Measurements from ENCODE around the gene GCGR. TPM values are rescaled to one million over a fixed set of nuclear protein-coding genes. Genes with fewer than 3 reads are reported as not detected.

Gene GCGR
- total and polyA plus RNA-seq, 3 experiments from 2014 or later: not detected

- Histone ChIP-seq H3K27me3 (ENCODE audit: insufficient read depth, low read length, poor library complexity, severe bottlenecking) (no peaks in the 10 kb centered on the region), H3K9me3 (ENCODE audit: low read length) (no peaks in the 10 kb centered on the region), H3K4me1 (ENCODE audit: insufficient read depth, low read length) (no peaks in the 10 kb centered on the region), H3K27ac (ENCODE audit: low read depth, low read length) (no peak overlapping the region), H3K4me3 (ENCODE audit: low read length) (no peak overlapping the region), H3K36me3 (ENCODE audit: insufficient read depth, low read length) (peaks cover 39% of the 10 kb centered on the region)
- POLR2A ChIA-PET: no interaction called here
- peaks cover 0 to 3% of the 10 kb centered on the region in 2 donors for H3K27me3 Mint-ChIP-seq
- DNase-seq: no peak
- H3K9me3 Mint-ChIP-seq: no peaks in the 10 kb centered on the region
- H3K36me3 Mint-ChIP-seq: peaks cover 0 to 57% (median 3%) of the 10 kb centered on the region in 3 donors
- H3K27ac Mint-ChIP-seq: no peak overlapping the region
- CTCF ChIA-PET: no interaction called here
- no peak overlapping the region for H3K4me3 Mint-ChIP-seq
- no peaks in the 10 kb centered on the region for H3K4me1 Mint-ChIP-seq
These were observed 41.4 kb downstream of the GCGR start for GRCh38 chr17:81845361-81845760.

GRCh38 chr17:81845881-81846742 is 42.2 kb downstream of the GCGR start:
- peaks cover 0 to 59% (median 3%) of the 10 kb centered on the region in 3 donors for H3K36me3 Mint-ChIP-seq
- H3K4me3 ChIP-seq (ENCODE audit: low read length): no peak overlapping the region
- no peaks in the 10 kb centered on the region for H3K9me3 Mint-ChIP-seq
- no peaks in the 10 kb centered on the region for H3K4me1 ChIP-seq (ENCODE audit: insufficient read depth, low read length)
- H3K27ac ChIP-seq (ENCODE audit: low read depth, low read length): no peak overlapping the region
- H3K27me3 Mint-ChIP-seq: peaks cover 0 to 3% of the 10 kb centered on the region in 2 donors
- ChIA-PET POLR2A (no interaction called here), CTCF (no interaction called here)
- peaks cover 39% of the 10 kb centered on the region for H3K36me3 ChIP-seq (ENCODE audit: insufficient read depth, low read length)
- no peak overlapping the region for H3K27ac Mint-ChIP-seq
- H3K4me3 Mint-ChIP-seq: no peak overlapping the region
- no peaks in the 10 kb centered on the region for H3K9me3 ChIP-seq (ENCODE audit: low read length)
- H3K27me3 ChIP-seq (ENCODE audit: insufficient read depth, low read length, poor library complexity, severe bottlenecking): no peaks in the 10 kb centered on the region
- no peak for DNase-seq
- H3K4me1 Mint-ChIP-seq: no peaks in the 10 kb centered on the region

- H3K4me3 ChIP-seq (ENCODE audit: low read length): no peak overlapping the region
- CTCF ChIA-PET: no interaction called here
- peaks cover 0 to 68% (median 3%) of the 10 kb centered on the region in 3 donors for H3K36me3 Mint-ChIP-seq
- no peaks in the 10 kb centered on the region for H3K4me1 ChIP-seq (ENCODE audit: insufficient read depth, low read length)
- peaks cover 45% of the 10 kb centered on the region for H3K36me3 ChIP-seq (ENCODE audit: insufficient read depth, low read length)
- no peaks in the 10 kb centered on the region for H3K9me3 Mint-ChIP-seq
- no peaks in the 10 kb centered on the region for H3K4me1 Mint-ChIP-seq
- no peak overlapping the region for H3K27ac Mint-ChIP-seq
- POLR2A ChIA-PET: no interaction called here
- H3K27me3 ChIP-seq (ENCODE audit: insufficient read depth, low read length, poor library complexity, severe bottlenecking): no peaks in the 10 kb centered on the region
- H3K4me3 Mint-ChIP-seq: no peak overlapping the region
- H3K9me3 ChIP-seq (ENCODE audit: low read length): no peaks in the 10 kb centered on the region
- no peak overlapping the region for H3K27ac ChIP-seq (ENCODE audit: low read depth, low read length)
- DNase-seq: no peak
- peaks cover 0 to 3% of the 10 kb centered on the region in 2 donors for H3K27me3 Mint-ChIP-seq
These were observed 43.1 kb downstream of the GCGR start for GRCh38 chr17:81846743-81847689.

GRCh38 chr17:81849457-81849856 is 45.5 kb downstream of the GCGR start:
- H3K4me1 ChIP-seq (ENCODE audit: insufficient read depth, low read length): no peaks in the 10 kb centered on the region
- peaks cover 0 to 70% (median 1%) of the 10 kb centered on the region in 3 donors for H3K36me3 Mint-ChIP-seq
- no peaks in the 10 kb centered on the region for H3K27me3 Mint-ChIP-seq
- no peaks in the 10 kb centered on the region for H3K27me3 ChIP-seq (ENCODE audit: insufficient read depth, low read length, poor library complexity, severe bottlenecking)
- H3K27ac Mint-ChIP-seq: no peak overlapping the region
- H3K4me3 ChIP-seq (ENCODE audit: low read length): no peak overlapping the region
- ChIA-PET POLR2A (interaction anchor here (0.7 kb wide), 1 partner anchor 65 kb away, joined by 3 read pairs; no protein-coding TSS in a partner anchor), CTCF (no interaction called here)
- no peaks in the 10 kb centered on the region for H3K9me3 Mint-ChIP-seq
- H3K27ac ChIP-seq (ENCODE audit: low read depth, low read length): no peak overlapping the region
- H3K4me3 Mint-ChIP-seq: no peak overlapping the region
- peaks cover 54% of the 10 kb centered on the region for H3K36me3 ChIP-seq (ENCODE audit: insufficient read depth, low read length)
- no peaks in the 10 kb centered on the region for H3K9me3 ChIP-seq (ENCODE audit: low read length)
- peaks cover 0 to 3% (median 0%) of the 10 kb centered on the region in 3 donors for H3K4me1 Mint-ChIP-seq
- DNase-seq: no peak

- CTCF ChIA-PET: no interaction called here
- Histone ChIP-seq H3K4me3 (ENCODE audit: low read length) (no peak overlapping the region), H3K27ac (ENCODE audit: low read depth, low read length) (no peak overlapping the region), H3K27me3 (ENCODE audit: insufficient read depth, low read length, poor library complexity, severe bottlenecking) (no peaks in the 10 kb centered on the region), H3K4me1 (ENCODE audit: insufficient read depth, low read length) (no peaks in the 10 kb centered on the region), H3K36me3 (ENCODE audit: insufficient read depth, low read length) (peaks cover 43% of the 10 kb centered on the region), H3K9me3 (ENCODE audit: low read length) (no peaks in the 10 kb centered on the region)
- Mint-ChIP-seq H3K4me1 (peaks cover 2 to 7% (median 5%) of the 10 kb centered on the region in 3 donors), H3K27ac (peak overlapping the region in 1 of 8 donors; percentile 92), H3K9me3 (no peaks in the 10 kb centered on the region), H3K4me3 (no peak overlapping the region), H3K36me3 (peaks cover 0 to 68% (median 1%) of the 10 kb centered on the region in 3 donors), H3K27me3 (no peaks in the 10 kb centered on the region)
- POLR2A ChIA-PET: interaction anchor here (1.1 kb wide), 1 partner anchor 8 kb away, joined by 7 read pairs; no protein-coding TSS in a partner anchor
- DNase-seq: no peak
These were observed 47.5 kb downstream of the GCGR start for GRCh38 chr17:81851423-81851822.

GRCh38 chr17:81852237-81852636 is 48.3 kb downstream of the GCGR start:
- no peak overlapping the region for H3K27ac ChIP-seq (ENCODE audit: low read depth, low read length)
- Mint-ChIP-seq H3K9me3 (no peaks in the 10 kb centered on the region), H3K27ac (peak overlapping the region in 1 of 8 donors; percentile 43), H3K4me3 (no peak overlapping the region), H3K27me3 (no peaks in the 10 kb centered on the region), H3K36me3 (peaks cover 0 to 60% (median 1%) of the 10 kb centered on the region in 3 donors), H3K4me1 (peaks cover 2 to 8% (median 5%) of the 10 kb centered on the region in 3 donors)
- no peaks in the 10 kb centered on the region for H3K4me1 ChIP-seq (ENCODE audit: insufficient read depth, low read length)
- CTCF ChIA-PET: no interaction called here
- no peak for DNase-seq
- no peaks in the 10 kb centered on the region for H3K9me3 ChIP-seq (ENCODE audit: low read length)
- no peak overlapping the region for H3K4me3 ChIP-seq (ENCODE audit: low read length)
- H3K36me3 ChIP-seq (ENCODE audit: insufficient read depth, low read length): peaks cover 36% of the 10 kb centered on the region
- H3K27me3 ChIP-seq (ENCODE audit: insufficient read depth, low read length, poor library complexity, severe bottlenecking): no peaks in the 10 kb centered on the region
- POLR2A ChIA-PET: interaction anchor here (1.1 kb wide), 1 partner anchor 8 kb away, joined by 7 read pairs; no protein-coding TSS in a partner anchor

GRCh38 chr17:81854974-81855774 is 51.2 kb downstream of the GCGR start:
- Mint-ChIP-seq H3K4me3 (no peak overlapping the region), H3K36me3 (peaks cover 0 to 72% (median 0%) of the 10 kb centered on the region in 3 donors), H3K27me3 (no peaks in the 10 kb centered on the region), H3K4me1 (peaks cover 9 to 34% (median 20%) of the 10 kb centered on the region in 3 donors), H3K9me3 (no peaks in the 10 kb centered on the region), H3K27ac (peak overlapping the region in 1 of 8 donors; percentile 24)
- DNase-seq: no peak
- ChIA-PET POLR2A (interaction anchor here (0.7 kb wide), 1 partner anchor 12 kb away, joined by 3 read pairs; no protein-coding TSS in a partner anchor), CTCF (interaction anchor here (1.0 kb wide), 1 partner anchor 14 kb away, joined by 3 read pairs; no protein-coding TSS in a partner anchor)
- H3K27me3 ChIP-seq (ENCODE audit: insufficient read depth, low read length, poor library complexity, severe bottlenecking): no peaks in the 10 kb centered on the region
- no peak overlapping the region for H3K4me3 ChIP-seq (ENCODE audit: low read length)
- no peaks in the 10 kb centered on the region for H3K9me3 ChIP-seq (ENCODE audit: low read length)
- peaks cover 22% of the 10 kb centered on the region for H3K4me1 ChIP-seq (ENCODE audit: insufficient read depth, low read length)
- peaks cover 37% of the 10 kb centered on the region for H3K36me3 ChIP-seq (ENCODE audit: insufficient read depth, low read length)
- no peak overlapping the region for H3K27ac ChIP-seq (ENCODE audit: low read depth, low read length)

Data from CD8-positive, alpha-beta memory T cell (primary cell).